Hematopoietic multipotent progenitor cell treated with erythropoietin and hydrocortisone succinate and interleukin-3 and kit ligand, for 17 days (in vitro differentiated cells): ENCODE results near the gene DLST.

Source experiments
- DNase-seq: peaks from one replicate; pipeline ENCODE4 v3.0.0-alpha.2; 2015; ENCODE audit warnings: low spot score

Gene DLST

DNA sequence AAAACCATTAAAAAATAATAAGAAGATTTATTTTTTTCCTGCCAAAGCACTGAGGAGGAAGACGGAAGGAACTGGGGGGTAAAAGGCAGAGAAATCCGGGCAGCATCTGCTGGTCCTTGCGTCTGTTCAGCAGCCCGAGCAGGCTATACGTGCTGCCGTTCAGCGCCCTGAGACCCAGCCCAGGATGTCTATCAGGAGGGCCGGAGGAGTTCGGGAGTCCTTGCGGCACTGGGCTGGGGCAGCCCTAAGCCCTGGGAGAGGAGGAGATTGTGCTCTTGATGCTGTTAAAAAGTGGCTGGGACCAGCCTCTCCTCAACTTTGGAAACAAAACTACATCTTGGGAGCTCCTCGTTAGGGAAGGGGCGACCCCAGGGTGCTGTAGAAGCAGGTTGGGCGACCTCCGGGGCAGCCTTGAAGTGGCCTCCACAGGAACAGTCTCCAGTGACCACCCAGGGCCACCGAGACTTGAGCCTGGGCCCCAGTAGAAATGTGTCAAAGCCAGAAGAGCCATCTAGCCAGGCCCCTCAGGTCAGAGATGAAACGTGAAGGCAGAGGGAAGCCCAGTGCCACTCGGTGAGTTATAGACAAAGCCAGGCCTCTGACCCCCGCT, 59.3 kb downstream of the DLST start:
- no peak for DNase-seq

DNA sequence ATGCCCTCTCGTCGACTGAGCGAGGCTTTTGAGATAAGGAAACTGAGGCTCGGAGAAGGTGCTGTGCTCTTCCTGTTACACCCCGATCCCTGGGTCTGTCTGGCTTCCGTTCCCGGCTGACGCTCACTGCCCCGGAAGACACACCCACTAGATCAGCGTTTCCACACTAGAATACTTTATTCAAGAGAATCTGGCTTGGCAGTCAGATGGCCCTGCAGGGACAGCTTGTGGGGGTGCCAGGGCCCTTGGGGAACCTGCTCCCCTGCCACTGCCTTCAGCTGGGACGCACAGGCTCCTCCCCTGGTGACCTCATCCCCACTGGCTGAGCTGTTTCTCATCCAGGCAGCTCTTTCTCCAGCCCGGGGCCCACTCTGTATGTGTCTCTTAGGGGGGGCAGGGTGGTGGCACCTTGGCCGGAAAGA, 60.0 kb downstream of the DLST start:
- DNase-seq, result peak; percentile 61

DNA sequence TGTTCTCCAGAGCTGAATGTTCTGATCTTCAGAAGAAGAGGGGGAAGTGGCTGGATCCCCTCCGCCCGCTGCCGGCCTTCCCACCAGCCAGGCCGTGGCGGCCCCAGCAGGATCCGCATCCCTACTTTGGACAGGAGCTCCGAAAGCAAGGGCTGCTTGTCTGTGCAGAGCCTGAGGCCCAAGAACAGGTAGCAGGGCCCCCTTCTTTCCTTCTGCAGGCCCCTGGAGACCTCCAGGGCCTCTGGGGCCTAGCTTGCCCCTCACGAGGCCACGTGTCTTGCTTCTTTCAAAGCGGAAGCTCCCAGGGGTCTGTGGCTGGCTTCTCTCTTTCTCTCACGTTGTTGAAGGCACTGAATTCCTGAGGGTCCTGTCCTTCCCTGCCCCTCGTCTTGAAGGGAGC, 60.5 kb downstream of the DLST start:
- DNase-seq, result no peak

- DNase-seq, result no peak
Observed at GRCh38 chr14:74942608-74943007, 60.9 kb downstream of the DLST start.

GRCh38 chr14:74945261-74945851, 63.6 kb downstream of the DLST start:
- DNase-seq, result peak; percentile 55

- DNase-seq, result peak; percentile 81
Observed at GRCh38 chr14:74945852-74946658, 64.3 kb downstream of the DLST start.

- DNase-seq, result no peak
Observed at GRCh38 chr14:74946659-74947281, 65.1 kb downstream of the DLST start.

DNA sequence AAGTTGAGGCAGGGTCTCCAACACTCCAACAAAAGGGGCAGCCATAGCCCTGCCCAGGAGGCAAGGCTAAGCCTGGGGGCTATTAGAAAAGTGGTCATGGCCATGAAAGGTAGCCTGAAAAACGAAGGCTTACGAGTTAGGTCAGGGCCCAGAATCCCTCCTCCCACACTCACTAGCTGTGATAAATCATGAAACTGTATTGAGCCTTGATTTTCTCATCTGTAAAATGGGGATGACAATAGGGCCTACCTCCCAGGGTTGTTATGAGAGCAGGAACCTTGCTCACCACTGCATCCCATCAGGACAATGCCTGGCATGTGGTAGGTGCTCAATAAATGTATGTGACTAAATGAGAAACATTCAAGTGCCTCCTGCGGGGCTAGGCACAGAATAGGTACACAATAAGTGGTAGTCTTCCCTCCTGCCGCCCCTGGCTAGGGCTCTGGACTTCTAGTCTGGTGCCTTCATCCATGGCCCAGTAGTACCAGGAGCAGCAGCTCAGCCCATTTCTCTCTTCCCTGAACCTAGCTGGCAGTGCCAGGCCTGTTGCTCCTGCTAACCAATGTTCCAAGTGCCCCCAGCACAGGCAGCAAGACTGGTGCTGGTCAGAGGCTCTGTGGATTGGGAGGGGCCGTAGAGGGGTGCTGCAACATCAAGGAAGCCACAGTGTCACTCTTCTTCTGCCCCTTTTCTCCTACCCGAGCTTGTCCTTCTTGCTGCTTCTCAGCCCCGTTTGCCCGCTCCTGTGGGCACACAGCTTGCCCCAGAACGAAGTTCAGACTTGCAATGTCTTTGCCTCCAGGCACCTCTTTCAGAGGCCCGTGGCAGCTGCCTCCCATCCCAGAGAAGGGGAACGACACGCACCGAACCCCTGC, 65.9 kb downstream of the DLST start:
- DNase-seq, result no peak

- DNase-seq, result no peak
Observed at GRCh38 chr14:74948228-74949175, 66.8 kb downstream of the DLST start.

- DNase-seq, result no peak
Observed at GRCh38 chr14:74949191-74949601, 67.5 kb downstream of the DLST start.

DNA sequence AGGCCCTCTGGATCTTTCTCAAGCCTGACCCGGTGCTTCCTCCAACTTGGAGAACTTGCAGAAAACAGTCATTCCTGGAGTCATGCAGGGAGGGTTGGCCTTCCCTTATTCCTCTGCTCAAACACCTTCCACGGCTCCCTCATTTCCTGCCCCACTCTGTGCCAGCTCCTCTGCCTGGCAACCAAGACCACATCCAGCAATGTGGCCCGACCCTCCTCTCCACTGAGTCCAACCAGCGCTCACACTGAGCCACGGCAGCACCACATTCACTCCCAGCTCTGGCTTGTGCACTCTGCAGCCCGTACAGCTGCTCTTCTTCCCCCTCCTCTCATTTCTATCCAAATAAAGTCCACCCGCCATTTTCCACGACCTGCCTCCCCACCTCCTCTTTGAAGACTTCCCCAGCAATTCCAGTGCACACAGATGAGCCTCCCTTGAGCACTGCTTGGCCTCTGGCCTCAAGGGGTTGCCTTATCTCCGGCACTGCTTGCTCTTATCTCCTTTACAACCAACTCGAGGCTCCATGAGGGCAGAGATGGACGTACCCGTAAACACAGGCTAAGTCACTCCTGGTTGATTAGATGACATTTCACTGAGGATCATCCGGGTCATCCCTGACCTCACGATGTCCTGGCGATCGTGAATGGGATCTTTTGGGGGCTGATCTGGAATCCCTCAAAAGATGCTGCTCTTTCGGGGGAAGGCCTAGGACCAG, 68.3 kb downstream of the DLST start:
- DNase-seq, result peak; percentile 38

DNA sequence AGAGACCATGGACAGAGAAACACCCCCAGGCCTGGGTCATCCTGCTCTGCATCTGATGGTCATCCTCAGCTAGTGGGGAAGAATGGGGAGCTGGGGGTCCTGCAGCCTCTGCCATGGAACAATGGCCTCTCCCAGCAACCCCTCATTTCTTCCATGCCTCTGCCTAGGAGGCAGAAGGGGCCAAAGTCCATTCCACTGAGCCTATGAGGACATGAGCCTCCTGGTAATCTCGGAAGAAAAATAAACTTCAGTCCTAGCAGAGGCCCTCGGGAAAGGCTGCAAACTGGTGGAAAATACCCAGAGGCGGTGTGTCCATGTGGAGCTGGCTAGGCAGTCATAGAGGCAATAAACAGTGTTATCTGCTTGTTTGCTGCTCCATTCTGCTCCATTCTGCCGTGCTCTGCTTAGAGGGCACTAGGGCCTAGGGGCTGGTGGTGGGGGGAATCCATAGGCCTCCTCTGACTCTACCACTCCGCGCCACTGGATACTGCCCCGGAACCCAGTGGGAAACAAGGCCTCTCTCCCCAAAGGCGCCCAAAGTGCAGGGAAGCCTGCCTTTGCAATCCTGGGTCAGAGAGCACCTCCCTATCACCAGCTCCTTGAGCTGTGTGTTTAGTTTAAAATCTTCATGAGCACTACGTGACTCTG, 69.2 kb downstream of the DLST start:
- no peak for DNase-seq

GRCh38 chr14:74951443-74952179, 69.9 kb downstream of the DLST start:
- DNase-seq, result no peak

GRCh38 chr14:74952180-74952665, 70.5 kb downstream of the DLST start:
- no peak for DNase-seq

DNA sequence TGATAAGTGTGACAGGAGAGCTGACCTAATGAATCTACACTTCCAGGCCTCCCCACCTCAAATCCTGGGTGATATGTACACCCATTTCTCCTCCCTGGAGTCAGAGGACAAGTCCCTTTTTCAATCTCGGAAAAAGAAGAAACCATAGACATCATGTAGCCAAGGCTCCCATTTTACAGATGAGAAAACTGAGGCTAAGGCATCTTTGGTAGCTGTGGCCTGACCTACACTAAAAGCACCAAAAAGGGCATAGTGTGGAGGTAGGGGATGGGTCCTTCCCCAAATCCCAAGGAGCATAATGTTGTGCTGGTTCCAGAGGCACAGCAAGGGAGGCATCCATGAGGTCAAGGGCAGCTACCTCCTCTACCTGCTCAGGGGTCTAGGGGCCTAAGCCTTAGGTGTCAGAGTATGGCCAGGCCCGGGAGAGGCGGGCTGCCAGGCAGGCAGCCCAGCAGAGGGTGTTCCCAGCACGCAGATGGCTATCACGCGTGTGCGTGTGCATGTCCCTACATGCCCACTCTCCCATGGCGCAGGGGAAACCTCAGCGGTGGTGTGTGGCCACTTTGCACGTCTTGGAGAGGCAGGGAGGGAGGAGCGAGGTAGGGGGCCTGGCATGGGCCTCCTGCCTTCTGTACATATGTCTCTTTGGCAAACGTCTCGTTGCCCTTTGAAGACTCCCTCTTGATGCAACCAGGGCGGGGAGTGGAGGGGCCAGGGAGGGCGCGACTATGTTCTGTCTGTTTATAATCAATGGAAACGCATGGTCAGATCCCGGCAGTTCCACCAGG, 71.2 kb downstream of the DLST start:
- peak; percentile 55 for DNase-seq
